ENCODE measurements around the gene ART1. TPM values are rescaled to one million over a fixed set of nuclear protein-coding genes. Genes with fewer than 3 reads are reported as not detected.

Gene ART1
- total and polyA plus RNA-seq, 2 of the 8 experiments (the other 6 are each of a cell fraction or from before 2014, with no cell fraction given) = not detected

GRCh38 chr11:3638513-3638912, 6.4 kb upstream of the ART1 start:
- Histone ChIP-seq H3K79me2 (ENCODE audit: control insufficient read depth in 1 of 2, insufficient read depth in 2 of 2, low read length in 2 of 2) (no peaks in the 10 kb centered on the region), H2AK5ac (ENCODE audit: low read depth, low read length) (no peak overlapping the region), H3K23me2 (ENCODE audit: low read depth, low read length) (peaks cover 15% of the 10 kb centered on the region; the same call in 1 of the 2 replicates), H3K4ac (replicated peaks; ENCODE audit: insufficient read length, low read depth, low read length) (no peak overlapping the region), H3K27me3 (replicated peaks in 1 of 4; ENCODE audit: control insufficient read depth in 3 of 4, extremely low read depth in 1 of 4, insufficient read depth in 3 of 4, low read length in 3 of 4) (peaks cover 0 to 6% (median 0%) of the 10 kb centered on the region in 4 experiments; a peak in 4 of 7 replicates), H3K23ac (ENCODE audit: insufficient read length) (no peak overlapping the region), H4K91ac (replicated peaks; ENCODE audit: insufficient read length, low read length) (no peak overlapping the region), H3K18ac (ENCODE audit: extremely low read depth, low read length) (no peak overlapping the region), H3K4me3 (ENCODE audit: extremely low read depth in 1 of 4, insufficient read depth in 2 of 4, low read depth in 3 of 4, low read length in 4 of 4) (no peak overlapping the region), H3K9me3 (ENCODE audit: insufficient read depth in 2 of 2, low read depth in 1 of 2, low read length in 1 of 2) (no peaks in the 10 kb centered on the region), H2BK5ac (ENCODE audit: low read depth, low read length) (no peak overlapping the region), H3K79me1 (ENCODE audit: low read depth, low read length) (no peaks in the 10 kb centered on the region), H2BK120ac (replicated peaks; ENCODE audit: low read depth, low read length) (no peak overlapping the region), H4K20me1 (replicated peaks in 1 of 2; ENCODE audit: control insufficient read depth in 1 of 2, insufficient read depth in 2 of 2, low read length in 2 of 2) (no peaks in the 10 kb centered on the region), H3K4me1 (replicated peaks in 1 of 4; ENCODE audit: control insufficient read depth in 3 of 4, insufficient read depth in 4 of 4, low read length in 3 of 4) (peaks cover 0 to 10% (median 1%) of the 10 kb centered on the region in 4 experiments; a peak in 4 of 7 replicates), H2BK20ac (ENCODE audit: low read length) (no peak overlapping the region), H4K5ac (ENCODE audit: insufficient read length, low read depth, low read length) (no peak overlapping the region), H3K56ac (replicated peaks; ENCODE audit: insufficient read length, low read depth, low read length) (no peak overlapping the region), H2BK15ac (ENCODE audit: low read length) (no peak overlapping the region), H3K36me3 (ENCODE audit: control insufficient read depth in 2 of 4, insufficient read depth in 4 of 4, low read length in 3 of 4) (no peaks in the 10 kb centered on the region), H2BK12ac (ENCODE audit: low read depth, low read length) (no peak overlapping the region), H2AFZ (ENCODE audit: low read length) (no peak overlapping the region), H3K14ac (ENCODE audit: insufficient read length) (no peak overlapping the region), H4K8ac (ENCODE audit: extremely low read depth, insufficient read depth, low read length) (no peak overlapping the region), H3K4me2 (ENCODE audit: insufficient read depth in 1 of 2, low read depth in 2 of 2, low read length in 2 of 2) (no peak overlapping the region), H3K27ac (ENCODE audit: low read depth, low read length) (no peak overlapping the region), H3K9ac (replicated peaks in 1 of 4; ENCODE audit: extremely low read depth in 1 of 4, low read depth in 3 of 4, low read length in 3 of 4) (no peak overlapping the region)
- DNase-seq (ENCODE audit: low read depth in 1 of 2, low spot score in 2 of 2) (no peak), FAIRE-seq (no peak)
- POLR2A ChIA-PET (ENCODE audit: partially characterized antibody) = interaction anchor here (0.6 to 1.4 kb wide), 4 partner anchors 9 to 260 kb away, joined by 3 to 5 read pairs (median 3); partner anchors contain the start of gene ZNF195
- WGBS, 2 experiments (ENCODE audit: extremely low coverage in 1 of 2, insufficient coverage in 1 of 2, insufficient read length in 1 of 2, insufficient replicate concordance in 2 of 2, low coverage in 1 of 2, low lambda C conversion rate in 2 of 2, missing lambda C conversion rate in 1 of 2) = 75% methylated on average over 4 of the region's 5 CpGs; no CpG with 5 or more reads in 1 of the 2 experiments
- no peak for TF ChIP-seq FOSL1 (IDR thresholded peaks at IDR 0.05; ENCODE audit: insufficient read depth, low read depth, low read length)
- TF ChIP-seq NANOG (IDR thresholded peaks at IDR 0.05; ENCODE audit: insufficient read depth, low read depth, low read length, poor library complexity, severe bottlenecking) = no peak
- no peak for TF ChIP-seq TBP (IDR thresholded peaks at IDR 0.05; ENCODE audit: low read depth, low read length)
- no peak for TF ChIP-seq HDAC2 (IDR thresholded peaks at IDR 0.05; ENCODE audit: borderline replicate concordance in 1 of 2, low read depth in 2 of 2, low read length in 2 of 2)
- TF ChIP-seq NRF1 (IDR thresholded peaks at IDR 0.05; ENCODE audit: low read depth, low read length) = no peak
- no peak for TF ChIP-seq YY1 (IDR thresholded peaks at IDR 0.05; ENCODE audit: low read depth, low read length)
- no peak for TF ChIP-seq CHD2 (IDR thresholded peaks at IDR 0.05; ENCODE audit: low read length)
- no peak for TF ChIP-seq CTBP2 (IDR thresholded peaks at IDR 0.05; ENCODE audit: borderline replicate concordance, insufficient read depth, insufficient read length, low read length)
- no peak for TF ChIP-seq RFX5 (IDR thresholded peaks at IDR 0.05; ENCODE audit: borderline replicate concordance, low read depth, low read length)
- no peak for TF ChIP-seq RNF2 (IDR thresholded peaks at IDR 0.05; ENCODE audit: borderline replicate concordance, low read depth, low read length, missing control alignments, poor library complexity, severe bottlenecking)
- no peak for TF ChIP-seq TAF7 (optimal IDR thresholded peaks at IDR 0.05; ENCODE audit: borderline replicate concordance, low read depth, low read length)
- CTCF ChIA-PET (ENCODE audit: partially characterized antibody) = interaction anchor here (1.3 to 2.4 kb wide), 2 partner anchors 12 to 24 kb away, joined by 5 to 6 read pairs; no protein-coding TSS in a partner anchor

Data from H1 (cell line).